ENCODE measurements around the gene BRD3.

BRD3 gene

GRCh38 chr9:134045841-134046544 is 21.8 kb downstream of the BRD3 start:
- no peak for DNase-seq
- H3K4me3 ChIP-seq (ENCODE audit: low read depth, low read length): no peak overlapping the region
- TF ChIP-seq CTCF (IDR thresholded peaks at IDR 0.05; ENCODE audit: low read depth, low read length): no peak
- no peaks in the 10 kb centered on the region for H3K27me3 ChIP-seq (ENCODE audit: insufficient read depth, low read depth, severe bottlenecking)
- no peak overlapping the region for H3K27ac ChIP-seq
- peaks cover 95% of the 10 kb centered on the region for H3K36me3 ChIP-seq
- no peaks in the 10 kb centered on the region for H3K9me3 ChIP-seq (ENCODE audit: severe bottlenecking)

GRCh38 chr9:134044944-134045343 is 22.9 kb downstream of the BRD3 start:
- TF ChIP-seq CTCF (IDR thresholded peaks at IDR 0.05; ENCODE audit: low read depth, low read length): no peak
- Histone ChIP-seq H3K4me3 (ENCODE audit: low read depth, low read length) (no peak overlapping the region), H3K9me3 (ENCODE audit: severe bottlenecking) (no peaks in the 10 kb centered on the region), H3K27ac (no peak overlapping the region), H3K36me3 (peaks cover 95% of the 10 kb centered on the region), H3K27me3 (ENCODE audit: insufficient read depth, low read depth, severe bottlenecking) (no peaks in the 10 kb centered on the region)
- DNase-seq: no peak

- Histone ChIP-seq H3K4me3 (ENCODE audit: low read depth, low read length) (no peak overlapping the region), H3K27ac (no peak overlapping the region), H3K27me3 (ENCODE audit: insufficient read depth, low read depth, severe bottlenecking) (no peaks in the 10 kb centered on the region), H3K9me3 (ENCODE audit: severe bottlenecking) (no peaks in the 10 kb centered on the region), H3K36me3 (peaks cover 95% of the 10 kb centered on the region)
- no peak for DNase-seq
- no peak for TF ChIP-seq CTCF (IDR thresholded peaks at IDR 0.05; ENCODE audit: low read depth, low read length)
Measured at GRCh38 chr9:134043531-134043988, 24.3 kb downstream of the BRD3 start.

- Histone ChIP-seq H3K27me3 (ENCODE audit: insufficient read depth, low read depth, severe bottlenecking) (no peaks in the 10 kb centered on the region), H3K36me3 (peaks cover 95% of the 10 kb centered on the region), H3K9me3 (ENCODE audit: severe bottlenecking) (no peaks in the 10 kb centered on the region), H3K4me3 (ENCODE audit: low read depth, low read length) (no peak overlapping the region), H3K27ac (no peak overlapping the region)
- DNase-seq: no peak
- no peak for TF ChIP-seq CTCF (IDR thresholded peaks at IDR 0.05; ENCODE audit: low read depth, low read length)
Measured at GRCh38 chr9:134041649-134041962, 26.2 kb downstream of the BRD3 start.

- Histone ChIP-seq H3K9me3 (ENCODE audit: severe bottlenecking) (no peaks in the 10 kb centered on the region), H3K27me3 (ENCODE audit: insufficient read depth, low read depth, severe bottlenecking) (no peaks in the 10 kb centered on the region), H3K36me3 (peaks cover 95% of the 10 kb centered on the region), H3K27ac (no peak overlapping the region), H3K4me3 (ENCODE audit: low read depth, low read length) (no peak overlapping the region)
- no peak for TF ChIP-seq CTCF (IDR thresholded peaks at IDR 0.05; ENCODE audit: low read depth, low read length)
- DNase-seq: no peak
Measured at GRCh38 chr9:134040781-134041648, 26.8 kb downstream of the BRD3 start.

Measured in WERI-Rb-1 (cell line).